Measurements from ENCODE around the gene USP16.
A peak's percentile ranks its signal among the peaks of the same experiment; 100 is the strongest.

The USP16 gene

DNA sequence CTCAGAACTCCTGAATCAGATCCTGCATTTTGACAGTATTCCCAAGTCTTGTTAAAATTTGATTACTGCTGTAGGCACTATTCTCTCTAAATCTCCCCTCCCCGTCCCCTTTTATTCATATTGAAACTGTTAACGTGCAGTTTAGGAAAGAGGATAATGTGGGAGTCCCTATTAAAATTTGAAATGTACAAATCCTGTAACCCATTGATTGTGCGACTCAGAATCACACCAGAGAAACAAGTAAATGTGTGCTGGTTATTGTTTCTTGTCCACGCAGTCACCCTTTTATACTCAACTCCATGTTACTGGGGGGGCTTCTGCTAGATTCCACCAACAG is 31.2 kb upstream of the USP16 start:
- 67% methylated on average over 3 of the region's 4 CpGs for WGBS
- H3K4me3 ChIP-seq (ENCODE audit: insufficient read depth in 1 of 2, low read depth in 1 of 2, low read length in 2 of 2) = peak overlapping the region in 1 of 2 experiments; percentile 87
- H2BK12ac ChIP-seq (ENCODE audit: low read length in 2 of 2) = no peak overlapping the region

DNA sequence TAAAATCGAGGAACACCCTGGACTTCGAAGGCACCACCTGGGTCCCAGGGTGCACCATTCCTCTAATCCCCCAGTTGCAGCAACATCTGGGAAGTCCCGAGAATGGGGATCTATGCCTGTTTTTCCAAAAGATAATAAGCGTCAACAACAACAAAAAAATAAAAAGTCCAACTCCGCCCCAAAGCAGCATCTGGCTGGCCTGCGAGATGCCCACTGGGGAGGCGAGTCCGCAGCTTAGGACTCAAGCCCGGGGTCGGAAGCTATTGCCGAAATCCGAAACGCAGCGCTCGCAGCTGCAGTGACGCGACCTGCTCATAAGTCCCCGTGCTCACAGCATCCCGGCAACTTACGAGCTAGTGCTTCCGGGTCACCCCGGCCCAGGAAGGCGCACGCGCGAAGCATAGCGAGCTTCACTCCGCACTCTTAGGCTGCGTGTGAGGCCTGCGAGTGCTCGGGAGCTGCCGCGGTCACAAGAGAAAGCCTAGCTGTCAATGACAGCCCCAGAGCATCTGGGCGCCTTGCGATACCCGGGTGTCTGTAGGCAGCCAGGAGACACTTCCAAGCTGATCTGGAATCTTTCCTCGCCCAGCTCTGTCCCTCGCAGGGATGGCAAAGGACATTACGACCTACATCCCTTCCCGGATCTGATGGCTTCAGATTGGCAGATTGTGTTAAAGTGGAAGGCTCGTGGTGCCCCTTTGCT is 21.9 kb upstream of the USP16 start:
- peak overlapping the region; percentile 90 for H4K8ac ChIP-seq (ENCODE audit: low read length)
- H2BK5ac ChIP-seq (ENCODE audit: low read depth, low read length, poor library complexity, severe bottlenecking) = no peak overlapping the region
- H2AK5ac ChIP-seq (ENCODE audit: low read length, severe bottlenecking) = no peak overlapping the region
- H3K9ac ChIP-seq (ENCODE audit: low read length) = peak overlapping the region; percentile 97
- peak overlapping the region in 1 of 2 experiments; percentile 85 for H3K14ac ChIP-seq (ENCODE audit: low read length in 2 of 2)
- peak overlapping the region; percentile 84 for H3K4me2 ChIP-seq (ENCODE audit: low read length, poor library complexity, severe bottlenecking)
- peaks cover 3% of the 10 kb centered on the region for H3K4me1 ChIP-seq (ENCODE audit: control insufficient read depth, insufficient read depth, low read depth, low read length)
- peaks cover 3 to 18% of the 10 kb centered on the region in 2 experiments for H3K36me3 ChIP-seq (ENCODE audit: control insufficient read depth in 1 of 2, insufficient read depth in 2 of 2, low read depth in 1 of 2, low read length in 2 of 2)
- H3K27ac ChIP-seq (ENCODE audit: low read length, poor library complexity, severe bottlenecking) = peak overlapping the region; percentile 76
- 1% methylated on average over 40 of the region's 41 CpGs for WGBS
- no peak overlapping the region for H3K23ac ChIP-seq (ENCODE audit: low read length in 2 of 2)
- H2BK12ac ChIP-seq (ENCODE audit: low read length in 2 of 2) = no peak overlapping the region
- H4K91ac ChIP-seq (ENCODE audit: low read length) = peak overlapping the region; percentile 19
- H3K79me1 ChIP-seq (replicated peaks; ENCODE audit: low read length, poor library complexity, severe bottlenecking) = peaks cover 2% of the 10 kb centered on the region
- H3K18ac ChIP-seq (ENCODE audit: low read depth in 1 of 2, low read length in 2 of 2) = peak overlapping the region; percentile 17 to 84
- peak overlapping the region; percentile 62 to 87 for H3K4me3 ChIP-seq (ENCODE audit: insufficient read depth in 1 of 2, low read depth in 1 of 2, low read length in 2 of 2)
- no peaks in the 10 kb centered on the region for H3K9me3 ChIP-seq (ENCODE audit: control insufficient read depth, low read length)
- DNase-seq = peak; percentile 98
- H3K4ac ChIP-seq (ENCODE audit: low read depth in 1 of 2, low read length in 2 of 2) = peak overlapping the region; percentile 57 to 71
- H2BK15ac ChIP-seq (ENCODE audit: low read depth, poor library complexity, severe bottlenecking) = no peak overlapping the region
- no peaks in the 10 kb centered on the region for H3K27me3 ChIP-seq (ENCODE audit: control insufficient read depth in 1 of 2, insufficient read depth in 1 of 2, low read length in 2 of 2)
- peak overlapping the region; percentile 11 for H2BK120ac ChIP-seq (ENCODE audit: low read depth, low read length)
- H2AFZ ChIP-seq (ENCODE audit: low read depth, low read length) = peak overlapping the region; percentile 3

More for the DNA sequence above, 31.2 kb upstream of the USP16 start:
- Histone ChIP-seq H3K4ac (ENCODE audit: low read depth in 1 of 2, low read length in 2 of 2) (no peak overlapping the region), H3K4me2 (ENCODE audit: low read length, poor library complexity, severe bottlenecking) (peak overlapping the region; percentile 57), H3K9ac (ENCODE audit: low read length) (peak overlapping the region; percentile 89), H2BK5ac (ENCODE audit: low read depth, low read length, poor library complexity, severe bottlenecking) (no peak overlapping the region), H3K36me3 (ENCODE audit: control insufficient read depth in 1 of 2, insufficient read depth in 2 of 2, low read depth in 1 of 2, low read length in 2 of 2) (peaks cover 0 to 6% of the 10 kb centered on the region in 2 experiments), H4K8ac (ENCODE audit: low read length) (peak overlapping the region; percentile 57), H3K9me3 (ENCODE audit: control insufficient read depth, low read length) (no peaks in the 10 kb centered on the region), H3K4me1 (ENCODE audit: control insufficient read depth, insufficient read depth, low read depth, low read length) (peaks cover 5% of the 10 kb centered on the region), H2AFZ (ENCODE audit: low read depth, low read length) (no peak overlapping the region), H2AK5ac (ENCODE audit: low read length, severe bottlenecking) (no peak overlapping the region), H3K79me1 (replicated peaks; ENCODE audit: low read length, poor library complexity, severe bottlenecking) (peaks cover 2% of the 10 kb centered on the region), H3K18ac (ENCODE audit: low read depth in 1 of 2, low read length in 2 of 2) (no peak overlapping the region), H2BK120ac (ENCODE audit: low read depth, low read length) (no peak overlapping the region), H3K23ac (ENCODE audit: low read length in 2 of 2) (no peak overlapping the region), H3K27ac (ENCODE audit: low read length, poor library complexity, severe bottlenecking) (peak overlapping the region; percentile 65), H2BK15ac (ENCODE audit: low read depth, poor library complexity, severe bottlenecking) (no peak overlapping the region), H3K14ac (ENCODE audit: low read length in 2 of 2) (no peak overlapping the region), H3K27me3 (ENCODE audit: control insufficient read depth in 1 of 2, insufficient read depth in 1 of 2, low read length in 2 of 2) (no peaks in the 10 kb centered on the region), H4K91ac (ENCODE audit: low read length) (no peak overlapping the region)
- no peak for DNase-seq

GRCh38 chr21:29005696-29006095 is 18.8 kb upstream of the USP16 start:
- no peak overlapping the region for H2BK12ac ChIP-seq (ENCODE audit: low read length in 2 of 2)
- H3K4me3 ChIP-seq (ENCODE audit: insufficient read depth in 1 of 2, low read depth in 1 of 2, low read length in 2 of 2) = no peak overlapping the region
- H3K23ac ChIP-seq (ENCODE audit: low read length in 2 of 2) = no peak overlapping the region
- no peak overlapping the region for H3K9ac ChIP-seq (ENCODE audit: low read length)
- no peaks in the 10 kb centered on the region for H3K27me3 ChIP-seq (ENCODE audit: control insufficient read depth in 1 of 2, insufficient read depth in 1 of 2, low read length in 2 of 2)
- 86% methylated on average over 3 of the region's 6 CpGs for WGBS
- no peak overlapping the region for H3K27ac ChIP-seq (ENCODE audit: low read length, poor library complexity, severe bottlenecking)
- H3K4me2 ChIP-seq (ENCODE audit: low read length, poor library complexity, severe bottlenecking) = no peak overlapping the region
- H2BK5ac ChIP-seq (ENCODE audit: low read depth, low read length, poor library complexity, severe bottlenecking) = no peak overlapping the region
- H2BK120ac ChIP-seq (ENCODE audit: low read depth, low read length) = no peak overlapping the region
- H3K36me3 ChIP-seq (ENCODE audit: control insufficient read depth in 1 of 2, insufficient read depth in 2 of 2, low read depth in 1 of 2, low read length in 2 of 2) = peaks cover 6 to 28% of the 10 kb centered on the region in 2 experiments
- no peak overlapping the region for H2BK15ac ChIP-seq (ENCODE audit: low read depth, poor library complexity, severe bottlenecking)
- H3K14ac ChIP-seq (ENCODE audit: low read length in 2 of 2) = no peak overlapping the region
- H4K91ac ChIP-seq (ENCODE audit: low read length) = no peak overlapping the region
- no peak for DNase-seq
- H3K4me1 ChIP-seq (ENCODE audit: control insufficient read depth, insufficient read depth, low read depth, low read length) = peaks cover 3% of the 10 kb centered on the region
- no peak overlapping the region for H2AK5ac ChIP-seq (ENCODE audit: low read length, severe bottlenecking)
- no peak overlapping the region for H2AFZ ChIP-seq (ENCODE audit: low read depth, low read length)
- no peak overlapping the region for H3K4ac ChIP-seq (ENCODE audit: low read depth in 1 of 2, low read length in 2 of 2)
- no peaks in the 10 kb centered on the region for H3K9me3 ChIP-seq (ENCODE audit: control insufficient read depth, low read length)
- no peak overlapping the region for H3K18ac ChIP-seq (ENCODE audit: low read depth in 1 of 2, low read length in 2 of 2)
- H4K8ac ChIP-seq (ENCODE audit: low read length) = no peak overlapping the region
- H3K79me1 ChIP-seq (replicated peaks; ENCODE audit: low read length, poor library complexity, severe bottlenecking) = peaks cover 4% of the 10 kb centered on the region

GRCh38 chr21:29007135-29007534 is 17.3 kb upstream of the USP16 start:
- Histone ChIP-seq H4K91ac (ENCODE audit: low read length) (no peak overlapping the region), H3K27me3 (ENCODE audit: control insufficient read depth in 1 of 2, insufficient read depth in 1 of 2, low read length in 2 of 2) (no peaks in the 10 kb centered on the region), H3K23ac (ENCODE audit: low read length in 2 of 2) (no peak overlapping the region), H3K9ac (ENCODE audit: low read length) (peak overlapping the region; percentile 51), H2AK5ac (ENCODE audit: low read length, severe bottlenecking) (no peak overlapping the region), H3K14ac (ENCODE audit: low read length in 2 of 2) (no peak overlapping the region), H3K4me1 (ENCODE audit: control insufficient read depth, insufficient read depth, low read depth, low read length) (peaks cover 3% of the 10 kb centered on the region), H4K8ac (ENCODE audit: low read length) (no peak overlapping the region), H3K4ac (ENCODE audit: low read depth in 1 of 2, low read length in 2 of 2) (no peak overlapping the region), H3K79me1 (replicated peaks; ENCODE audit: low read length, poor library complexity, severe bottlenecking) (peaks cover 4% of the 10 kb centered on the region), H2BK5ac (ENCODE audit: low read depth, low read length, poor library complexity, severe bottlenecking) (no peak overlapping the region), H2BK15ac (ENCODE audit: low read depth, poor library complexity, severe bottlenecking) (no peak overlapping the region), H2BK12ac (ENCODE audit: low read length in 2 of 2) (no peak overlapping the region), H2BK120ac (ENCODE audit: low read depth, low read length) (no peak overlapping the region), H3K4me3 (ENCODE audit: insufficient read depth in 1 of 2, low read depth in 1 of 2, low read length in 2 of 2) (no peak overlapping the region), H2AFZ (ENCODE audit: low read depth, low read length) (no peak overlapping the region), H3K27ac (ENCODE audit: low read length, poor library complexity, severe bottlenecking) (no peak overlapping the region), H3K18ac (ENCODE audit: low read depth in 1 of 2, low read length in 2 of 2) (no peak overlapping the region), H3K9me3 (ENCODE audit: control insufficient read depth, low read length) (no peaks in the 10 kb centered on the region), H3K4me2 (ENCODE audit: low read length, poor library complexity, severe bottlenecking) (no peak overlapping the region), H3K36me3 (ENCODE audit: control insufficient read depth in 1 of 2, insufficient read depth in 2 of 2, low read depth in 1 of 2, low read length in 2 of 2) (peaks cover 6 to 28% of the 10 kb centered on the region in 2 experiments)
- WGBS = 94% methylated on average over 1 of the region's 3 CpGs
- DNase-seq = no peak

Measured in mesenchymal stem cell (in vitro differentiated cells and primary cell).